Glomerular visceral epithelial cell (primary cell): ENCODE measurements around the gene ADCY5.
"Not testable (repeated sequence)": the region's sequence is repeated elsewhere in the genome, so short reads cannot be mapped to it uniquely, and the experiment has no call there.

Experiments used
- DNase-seq: peaks from one replicate; pipeline ENCODE4 v3.0.0-alpha.2; 2016; ENCODE audit errors: extremely low spot score

ADCY5 gene

GRCh38 chr3:123448536-123449101, at the start of gene ADCY5:
ADCY5 (minus strand) TSS chr3:123449090; CDS start chr3:123448545, 545 bp downstream.
- no peak for DNase-seq

DNA sequence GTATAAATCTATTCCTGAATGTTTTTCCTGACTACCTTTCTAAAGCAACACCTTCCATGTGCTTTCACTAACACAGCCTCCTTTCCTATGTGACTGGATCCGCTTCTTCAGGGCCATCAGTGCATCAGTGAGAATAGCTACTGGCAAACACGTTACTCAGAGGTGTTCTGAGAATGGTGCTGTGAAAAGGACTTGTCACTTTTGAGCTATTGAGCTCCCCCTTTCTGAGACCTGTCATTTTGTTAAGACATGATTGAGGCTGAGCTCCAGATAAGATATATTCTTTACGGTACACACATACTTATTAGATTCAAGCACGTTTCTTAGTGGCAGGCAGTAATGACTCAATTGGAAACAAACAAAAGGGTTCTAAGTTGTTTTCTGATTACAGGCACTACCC, 45.0 kb upstream of the ADCY5 start:
- DNase-seq: no peak

- DNase-seq: no peak
These were observed 43.2 kb upstream of the ADCY5 start for GRCh38 chr3:123491966-123492587.

- DNase-seq: peak; percentile 57
These were observed 40.6 kb upstream of the ADCY5 start for GRCh38 chr3:123489400-123490004.

- no peak for DNase-seq
These were observed 39.9 kb upstream of the ADCY5 start for GRCh38 chr3:123488645-123489347.

DNA sequence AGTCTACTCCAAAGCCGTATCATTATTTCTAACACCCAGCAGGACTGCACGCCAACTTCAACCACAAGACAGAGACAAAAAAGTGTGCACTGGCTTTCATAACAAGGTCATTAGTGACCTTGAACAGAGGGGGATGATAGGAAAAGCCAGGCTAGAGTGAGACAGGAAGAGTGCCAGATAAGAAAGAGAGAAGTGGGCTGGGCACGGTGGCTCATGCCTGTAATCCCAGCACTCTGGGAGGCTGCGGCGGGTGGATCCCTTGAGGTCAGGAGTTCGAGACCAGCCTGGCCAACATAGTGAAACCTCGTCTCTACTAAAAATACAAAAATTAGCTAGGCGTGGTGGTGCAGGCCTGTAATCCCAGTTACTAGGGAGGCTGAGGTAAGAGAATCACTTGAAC, 38.2 kb upstream of the ADCY5 start:
- DNase-seq: not testable (repeated sequence)

GRCh38 chr3:123486460-123486859, 37.6 kb upstream of the ADCY5 start:
- DNase-seq: no peak

GRCh38 chr3:123485551-123485950, 36.7 kb upstream of the ADCY5 start:
- no peak for DNase-seq

DNA sequence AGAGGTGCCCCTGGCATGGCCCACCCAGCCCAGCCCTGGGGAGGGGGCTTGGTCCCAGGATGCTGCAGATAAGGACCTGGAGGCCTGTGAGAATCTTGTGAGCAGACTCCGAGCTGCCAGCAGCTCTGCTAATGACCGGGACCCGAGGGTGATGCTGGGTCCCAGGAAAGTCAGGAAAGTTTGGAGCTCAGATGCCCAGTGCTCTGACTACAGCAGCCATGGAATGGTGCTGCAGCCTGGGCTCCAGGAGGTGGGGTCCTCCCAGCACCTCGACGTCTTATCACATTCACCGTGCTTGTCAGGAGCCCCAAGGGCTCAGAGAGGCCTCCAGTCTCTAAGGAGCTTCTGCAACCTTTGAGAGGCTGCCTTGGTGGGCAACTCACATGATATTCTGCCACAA, 34.3 kb upstream of the ADCY5 start:
- no peak for DNase-seq

- DNase-seq: no peak
These were observed 33.0 kb upstream of the ADCY5 start for GRCh38 chr3:123481722-123482457.

DNA sequence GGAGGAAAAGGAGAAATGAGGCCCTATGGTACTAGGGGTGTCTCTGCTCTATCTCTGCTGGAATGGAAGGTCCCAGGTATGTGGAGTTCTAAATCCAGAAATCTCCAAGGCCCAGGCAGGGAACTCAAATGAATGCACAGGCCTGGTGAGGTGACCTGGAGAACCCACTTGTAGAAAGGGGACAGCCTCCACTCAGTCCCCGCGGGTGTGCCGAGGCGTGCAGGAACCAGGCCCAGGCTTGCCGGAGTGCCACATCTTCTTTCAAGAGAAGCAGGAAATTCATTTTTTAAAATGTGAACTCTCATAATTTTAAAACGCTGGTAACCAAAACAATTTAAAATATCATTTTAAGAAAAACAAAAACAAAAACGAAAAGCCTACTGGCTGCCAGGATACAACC, 32.2 kb upstream of the ADCY5 start:
- no peak for DNase-seq

GRCh38 chr3:123480428-123480827, 31.5 kb upstream of the ADCY5 start:
- DNase-seq: no peak

- DNase-seq: no peak
These were observed 31.0 kb upstream of the ADCY5 start for GRCh38 chr3:123479891-123480290.

DNA sequence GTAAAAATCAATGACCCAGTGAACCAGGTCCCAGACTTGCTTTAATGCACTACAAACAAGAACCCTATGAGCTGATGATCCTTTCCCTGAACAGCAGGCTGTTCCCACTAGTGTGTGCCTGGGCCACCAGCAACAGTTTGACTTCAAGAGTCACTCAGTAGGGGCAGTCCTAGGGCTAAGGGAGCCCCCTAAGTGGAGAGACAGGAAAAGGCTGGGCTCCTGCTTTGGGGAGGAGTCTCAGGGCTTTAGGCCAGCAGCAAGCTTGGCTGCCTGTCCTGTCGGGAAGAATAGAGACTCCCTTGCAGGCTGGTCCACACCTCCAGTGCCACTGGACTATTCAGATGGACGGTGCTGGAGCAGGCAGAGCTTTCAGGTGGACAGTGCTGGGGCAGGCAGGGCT, 29.4 kb upstream of the ADCY5 start:
- no peak for DNase-seq

- no peak for DNase-seq
These were observed 28.3 kb upstream of the ADCY5 start for GRCh38 chr3:123476967-123477750.

DNA sequence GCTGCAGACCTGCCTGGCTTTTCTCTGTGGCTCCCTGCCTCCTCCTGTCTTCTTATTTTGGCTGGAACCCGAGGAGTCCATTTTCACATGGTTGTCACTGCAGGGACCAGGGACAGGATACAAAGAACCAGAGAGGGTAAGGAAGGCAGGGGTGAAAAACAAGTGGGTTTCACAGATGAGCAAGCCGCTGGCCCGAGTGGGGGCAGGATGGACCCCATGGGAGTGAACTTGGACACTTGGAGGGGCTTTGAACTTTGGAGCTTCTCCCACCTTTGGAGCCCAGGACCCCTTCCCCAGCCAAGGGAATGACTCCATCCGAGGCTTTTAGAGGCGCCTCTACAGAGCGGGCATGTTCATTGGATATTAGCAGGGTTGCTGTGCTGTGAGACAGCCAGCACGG, 26.9 kb upstream of the ADCY5 start:
- DNase-seq: no peak

GRCh38 chr3:123471106-123471505, 22.2 kb upstream of the ADCY5 start:
- no peak for DNase-seq

DNA sequence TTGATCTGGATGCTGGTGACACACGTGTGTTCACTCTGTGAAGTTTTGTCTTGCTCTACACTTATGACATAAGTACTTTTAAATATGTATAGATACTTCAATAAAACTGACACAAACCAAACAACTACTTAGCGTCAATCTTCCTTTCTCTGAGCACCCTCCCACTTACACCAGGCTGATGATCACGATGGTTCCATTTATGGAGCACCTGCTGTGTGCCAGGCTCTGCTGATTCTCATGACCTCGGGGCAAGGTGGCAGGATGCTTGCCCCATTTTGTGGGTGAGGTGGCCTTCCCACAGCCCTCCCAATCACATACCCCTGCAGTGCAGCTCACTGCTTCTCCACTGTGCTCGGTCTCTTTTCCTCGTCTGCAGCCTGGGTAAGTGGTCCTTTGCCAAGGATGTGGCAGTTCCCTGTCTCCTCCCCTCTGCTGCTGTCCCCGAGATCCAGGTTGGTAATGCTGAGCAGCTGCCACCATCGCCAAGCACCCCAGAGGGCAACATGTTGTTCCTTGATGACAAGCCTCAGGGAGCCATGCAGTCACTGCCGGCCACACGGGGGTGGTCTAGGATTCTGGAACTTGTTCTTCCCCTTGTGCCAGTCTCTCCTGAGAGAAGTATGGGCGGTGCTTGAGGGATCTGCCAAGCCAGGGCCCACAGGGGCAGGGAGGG, 20.6 kb upstream of the ADCY5 start:
- no peak for DNase-seq

DNA sequence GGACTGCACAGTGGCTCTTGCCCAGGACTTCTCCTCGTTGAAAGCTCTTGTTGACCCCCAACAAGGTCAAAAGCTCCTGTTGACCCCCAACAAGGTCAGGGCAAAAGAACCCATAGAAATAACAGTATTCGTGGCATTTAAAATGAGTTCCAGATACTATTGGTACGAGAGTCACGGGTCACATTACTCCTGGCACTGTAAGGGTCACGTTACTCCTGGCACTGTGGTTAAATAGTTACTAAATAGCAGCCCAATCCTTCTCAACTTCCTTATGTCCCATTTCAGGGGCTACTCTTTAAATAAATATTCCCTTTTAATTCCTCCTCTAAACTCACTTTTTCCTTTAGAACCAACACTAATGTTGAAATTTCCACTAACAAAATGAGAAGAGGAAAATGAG, 18.2 kb upstream of the ADCY5 start:
- DNase-seq: no peak

DNA sequence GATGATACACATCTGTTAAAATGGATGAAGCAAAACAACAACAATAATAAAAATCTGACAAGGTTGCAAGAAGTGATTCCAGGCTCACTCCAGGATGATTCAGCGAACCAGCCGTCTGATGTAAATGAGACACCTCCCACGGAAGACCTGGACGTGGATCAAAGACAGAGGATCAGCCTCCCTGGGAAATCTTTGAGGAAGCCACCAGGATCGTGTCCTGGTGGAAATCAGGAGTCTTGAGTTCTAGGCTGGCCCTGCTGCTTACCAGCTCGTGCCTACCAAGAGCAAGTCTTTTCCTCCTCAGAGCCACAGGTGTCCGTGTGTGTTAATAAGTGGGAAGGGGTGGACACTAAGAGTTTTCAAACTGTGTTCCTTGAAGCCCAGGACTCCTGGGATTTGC, 15.3 kb upstream of the ADCY5 start:
- DNase-seq: no peak

- DNase-seq: no peak
These were observed 11.0 kb upstream of the ADCY5 start for GRCh38 chr3:123459862-123460261.
